GM19372 (cell line): ENCODE measurements around the gene RAB26.

Experiments
- ATAC-seq: cut with Tn5 transposase; IDR thresholded peaks from one replicate; pipeline ENCODE4 v1.9.1; 2021; ENCODE audit warnings: mild to moderate bottlenecking, low read depth, moderate library complexity; ENCODE audit not compliant: unreplicated experiment

RAB26 gene

GRCh38 chr16:2157480-2158261 is 9.2 kb downstream of the RAB26 start:
- no peak for ATAC-seq

GRCh38 chr16:2158262-2158638 is 9.8 kb downstream of the RAB26 start:
- no peak for ATAC-seq

- no peak for ATAC-seq
Observed at GRCh38 chr16:2159175-2159838, 10.9 kb downstream of the RAB26 start.

GRCh38 chr16:2160915-2161551 is 12.6 kb downstream of the RAB26 start:
- no peak for ATAC-seq

GRCh38 chr16:2161911-2162310 is 13.5 kb downstream of the RAB26 start:
- no peak for ATAC-seq

- no peak for ATAC-seq
Observed at GRCh38 chr16:2162676-2163118, 14.3 kb downstream of the RAB26 start.

- no peak for ATAC-seq
Observed at GRCh38 chr16:2163211-2163881, 14.9 kb downstream of the RAB26 start.

- ATAC-seq: no peak
Observed at GRCh38 chr16:2165861-2166260, 17.4 kb downstream of the RAB26 start.

GRCh38 chr16:2166263-2167067 is 18.0 kb downstream of the RAB26 start:
- ATAC-seq: no peak

GRCh38 chr16:2167068-2167638 is 18.7 kb downstream of the RAB26 start:
- ATAC-seq: no peak

- no peak for ATAC-seq
Observed at GRCh38 chr16:2170080-2170479, 21.7 kb downstream of the RAB26 start.

- no peak for ATAC-seq
Observed at GRCh38 chr16:2170587-2171435, 22.4 kb downstream of the RAB26 start.

- no peak for ATAC-seq
Observed at GRCh38 chr16:2171601-2172178, 23.3 kb downstream of the RAB26 start.

- no peak for ATAC-seq
Observed at GRCh38 chr16:2172688-2173335, 24.4 kb downstream of the RAB26 start.

GRCh38 chr16:2173366-2173765 is 24.9 kb downstream of the RAB26 start:
- ATAC-seq: no peak

GRCh38 chr16:2173916-2174315 is 25.5 kb downstream of the RAB26 start:
- no peak for ATAC-seq

- ATAC-seq: no peak
Observed at GRCh38 chr16:2174396-2175131, 26.1 kb downstream of the RAB26 start.
